22Rv1 (cell line): ENCODE measurements around the gene RNF11.

Experiments
- ZFX ChIP-seq: fragments of 450-650 bp; IDR thresholded peaks from 2 replicates; pipeline ENCODE4 v1.6.1; 2017; ENCODE audit warnings: antibody characterized with exemption, borderline replicate concordance
- TF ChIP-seq, protein P1 (sequence below): fragments of 450-650 bp; IDR thresholded peaks from 2 replicates; pipeline ENCODE4 v1.5.1; 2017; ENCODE audit warnings: mild to moderate bottlenecking

DNA sequence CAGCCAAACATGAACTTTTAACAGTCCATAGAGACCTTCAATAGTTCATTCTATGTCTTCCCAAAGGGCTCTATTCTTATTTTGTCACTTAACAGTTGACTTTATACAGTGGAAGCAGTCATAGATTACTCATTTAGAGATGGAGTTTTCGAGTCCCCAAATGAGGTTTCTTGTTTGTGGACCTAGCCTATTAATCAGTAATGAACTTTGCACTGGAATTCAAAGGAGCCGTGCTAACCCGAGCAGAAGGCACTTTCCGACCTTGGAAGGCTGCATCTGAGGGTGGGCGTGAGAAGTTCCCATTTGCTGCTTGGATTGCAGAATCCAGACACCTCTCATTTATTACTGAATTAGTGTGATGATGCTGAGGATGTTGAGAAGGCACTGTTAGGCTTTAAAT is 47.9 kb downstream of the RNF11 start:
- TF ChIP-seq, protein P1, sequence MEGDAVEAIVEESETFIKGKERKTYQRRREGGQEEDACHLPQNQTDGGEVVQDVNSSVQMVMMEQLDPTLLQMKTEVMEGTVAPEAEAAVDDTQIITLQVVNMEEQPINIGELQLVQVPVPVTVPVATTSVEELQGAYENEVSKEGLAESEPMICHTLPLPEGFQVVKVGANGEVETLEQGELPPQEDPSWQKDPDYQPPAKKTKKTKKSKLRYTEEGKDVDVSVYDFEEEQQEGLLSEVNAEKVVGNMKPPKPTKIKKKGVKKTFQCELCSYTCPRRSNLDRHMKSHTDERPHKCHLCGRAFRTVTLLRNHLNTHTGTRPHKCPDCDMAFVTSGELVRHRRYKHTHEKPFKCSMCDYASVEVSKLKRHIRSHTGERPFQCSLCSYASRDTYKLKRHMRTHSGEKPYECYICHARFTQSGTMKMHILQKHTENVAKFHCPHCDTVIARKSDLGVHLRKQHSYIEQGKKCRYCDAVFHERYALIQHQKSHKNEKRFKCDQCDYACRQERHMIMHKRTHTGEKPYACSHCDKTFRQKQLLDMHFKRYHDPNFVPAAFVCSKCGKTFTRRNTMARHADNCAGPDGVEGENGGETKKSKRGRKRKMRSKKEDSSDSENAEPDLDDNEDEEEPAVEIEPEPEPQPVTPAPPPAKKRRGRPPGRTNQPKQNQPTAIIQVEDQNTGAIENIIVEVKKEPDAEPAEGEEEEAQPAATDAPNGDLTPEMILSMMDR: no peak
- no peak for TF ChIP-seq ZFX
